Measurements from ENCODE around the gene PGM5.

- TF ChIP-seq CTCF (IDR thresholded peaks at IDR 0.05) = no peak
- TF ChIP-seq POLR2A (IDR thresholded peaks at IDR 0.05) = no peak
Measured at GRCh38 chr9:68470067-68470466, 113.7 kb downstream of the PGM5 start.

Data from uterus (tissue), 2 donors.